IMR-90 (cell line): ENCODE measurements around the gene CUL9. TPM values are rescaled to one million over a fixed set of nuclear protein-coding genes. Genes with fewer than 3 reads are reported as not detected.

Source experiments
- ATAC-seq: fragments of 200-7000 bp; cut with Tn5 transposase; 2 replicates; pipeline ENCODE4 v1.9.1; 2020; ENCODE audit warnings: low read depth, mild to moderate bottlenecking, moderate library complexity
- BruUV-seq: library from RNA; stranded (reverse); fragments of 400-500 nt; replicated peaks from 2 replicates; lab custom pipeline; 2021; lab: Mats Ljungman, UMichigan
- CTCF ChIA-PET: fragments of 300-600 bp; formaldehyde crosslinking; extraction: SDS; loops from one replicate; lab custom pipeline; 2021; ENCODE audit warnings: antibody characterized with exemption; lab: Yijun Ruan, JAX
- POLR2A ChIA-PET: fragments of 300-600 bp; sonication (Branson Sonifier 250); formaldehyde crosslinking; loops from one replicate; lab custom pipeline; 2022; ENCODE audit warnings: antibody characterized with exemption; ENCODE audit not compliant: unreplicated experiment; lab: Charles Lee
- DNase-seq: peaks from one replicate; pipeline ENCODE4 v3.0.0; 2013
- H2AFZ ChIP-seq: replicated peaks from 2 replicates; pipeline ENCODE3; 2013; ENCODE audit warnings: low read length, mild to moderate bottlenecking; ENCODE audit not compliant: poor library complexity
- H2AK5ac ChIP-seq: 2 replicates; pipeline ENCODE4 v1.6.1; 2013; ENCODE audit warnings: low read depth, low read length, inconsistent platforms
- H2AK9ac ChIP-seq: replicated peaks from 2 replicates; pipeline ENCODE3; 2013; ENCODE audit warnings: mild to moderate bottlenecking, low read depth, low read length, moderate library complexity; ENCODE audit not compliant: poor library complexity
- H2BK120ac ChIP-seq: 2 replicates; pipeline ENCODE4 v1.6.1; 2013; ENCODE audit warnings: low read depth, low read length, inconsistent platforms
- H2BK15ac ChIP-seq: 3 replicates; pipeline ENCODE4 v1.6.1; 2013; ENCODE audit warnings: low read depth, low read length, inconsistent platforms
- H2BK20ac ChIP-seq: 2 replicates; pipeline ENCODE4 v1.6.1; 2013; ENCODE audit warnings: low read depth, mild to moderate bottlenecking, inconsistent platforms, low read length, moderate library complexity
- H2BK5ac ChIP-seq: 2 replicates; pipeline ENCODE4 v1.6.1; 2013; ENCODE audit warnings: mild to moderate bottlenecking, low read depth, low read length, inconsistent platforms; ENCODE audit not compliant: poor library complexity, severe bottlenecking
- H3K14ac ChIP-seq: replicated peaks from 2 replicates; pipeline ENCODE4 v1.6.1; 2013; ENCODE audit warnings: low read depth, low read length, inconsistent platforms
- H3K18ac ChIP-seq: 2 replicates; pipeline ENCODE4 v1.6.1; 2013; ENCODE audit warnings: low read depth, low read length, control low read depth
- H3K23ac ChIP-seq: 2 replicates; pipeline ENCODE4 v1.6.1; 2013; ENCODE audit warnings: low read depth, low read length, inconsistent platforms
- H3K27ac ChIP-seq: 2 replicates; pipeline ENCODE4 v1.5.1; 2013; ENCODE audit warnings: mild to moderate bottlenecking, control low read depth, low read length; ENCODE audit not compliant: insufficient read depth
- H3K27me3 ChIP-seq: 2 replicates; pipeline ENCODE4 v1.6.1; 2013; ENCODE audit warnings: low read length; ENCODE audit not compliant: control insufficient read depth, insufficient read depth
- H3K36me3 ChIP-seq: 2 replicates; pipeline ENCODE4 v1.6.1; 2013; ENCODE audit warnings: low read length, mixed read lengths; ENCODE audit not compliant: control insufficient read depth, insufficient read depth
- H3K4ac ChIP-seq: 2 replicates; pipeline ENCODE4 v1.6.1; 2013; ENCODE audit warnings: low read depth, low read length, inconsistent platforms
- H3K4me1 ChIP-seq: 2 replicates; pipeline ENCODE4 v1.6.1; 2013; ENCODE audit warnings: low read length, mixed read lengths; ENCODE audit not compliant: control insufficient read depth, insufficient read depth
- H3K4me2 ChIP-seq: 2 replicates; pipeline ENCODE4 v1.6.1; 2013; ENCODE audit warnings: low read depth, mild to moderate bottlenecking, control low read depth, low read length, moderate library complexity
- H3K4me3 ChIP-seq: 2 replicates; pipeline ENCODE4 v1.5.1; 2013; ENCODE audit warnings: low read depth, mild to moderate bottlenecking, control low read depth, low read length, moderate library complexity; ENCODE audit not compliant: insufficient read depth
- H3K56ac ChIP-seq: 2 replicates; pipeline ENCODE4 v1.6.1; 2013; ENCODE audit warnings: low read length, inconsistent platforms; ENCODE audit not compliant: insufficient read depth; ENCODE audit errors: extremely low read depth
- H3K79me1 ChIP-seq, 2 experiments: 2 replicates each; pipeline ENCODE4 v1.6.1; 2013; ENCODE audit warnings: low read length in 2 of 2, inconsistent platforms in 1 of 2, low read depth in 1 of 2
- H3K9ac ChIP-seq: 2 replicates; pipeline ENCODE4 v1.6.1; 2013; ENCODE audit warnings: low read depth, low read length, control low read depth
- H3K9me1 ChIP-seq: 2 replicates; pipeline ENCODE4 v1.6.1; 2013; ENCODE audit warnings: low read length, inconsistent platforms; ENCODE audit not compliant: insufficient read depth
- H3K9me3 ChIP-seq: 2 replicates; pipeline ENCODE4 v1.6.1; 2013; ENCODE audit warnings: low read length; ENCODE audit not compliant: control insufficient read depth, insufficient read depth
- H4K20me1 ChIP-seq: 2 replicates; pipeline ENCODE4 v1.6.1; 2013; ENCODE audit warnings: low read length, inconsistent platforms; ENCODE audit not compliant: insufficient read depth
- H4K5ac ChIP-seq: 2 replicates; pipeline ENCODE4 v1.6.1; 2013; ENCODE audit warnings: mild to moderate bottlenecking, low read depth, low read length, control low read depth
- H4K8ac ChIP-seq, 2 experiments: 2 replicates each; pipeline ENCODE4 v1.6.1; 2013; ENCODE audit warnings: low read depth in 2 of 2, low read length in 2 of 2, control low read depth in 1 of 2, inconsistent platforms in 1 of 2
- H4K91ac ChIP-seq: 2 replicates; pipeline ENCODE4 v1.6.1; 2013; ENCODE audit warnings: low read depth, low read length, inconsistent platforms; ENCODE audit not compliant: insufficient read depth
- BHLHE40 ChIP-seq: fragments of 150-350 bp; IDR thresholded peaks from 2 replicates; pipeline ENCODE4 v1.6.1; 2016; ENCODE audit warnings: mild to moderate bottlenecking, low read depth, low read length
- CEBPB ChIP-seq: IDR thresholded peaks from 2 replicates; pipeline ENCODE4 v1.6.1; 2012; ENCODE audit warnings: low read depth, low read length, improper control_type of control experiment
- CHD1 ChIP-seq: IDR thresholded peaks from 2 replicates; pipeline ENCODE4 v1.6.1; 2012; ENCODE audit warnings: low read depth, low read length, improper control_type of control experiment
- CTCF ChIP-seq: conservative IDR thresholded peaks from 2 replicates; pipeline ENCODE4 v1.5.1; 2012; ENCODE audit warnings: mild to moderate bottlenecking, low read depth, low read length, improper control_type of control experiment
- ELK1 ChIP-seq: fragments of 150-350 bp; IDR thresholded peaks from 2 replicates; pipeline ENCODE4 v1.6.1; 2016; ENCODE audit warnings: low read depth, mild to moderate bottlenecking, low read length, moderate library complexity, borderline replicate concordance
- FOS ChIP-seq: fragments of 150-350 bp; IDR thresholded peaks from 2 replicates; pipeline ENCODE4 v1.6.1; 2016; ENCODE audit warnings: low read depth, low read length
- MAFK ChIP-seq: IDR thresholded peaks from 2 replicates; pipeline ENCODE4 v1.6.1; 2012; ENCODE audit warnings: low read depth, low read length, improper control_type of control experiment
- MAZ ChIP-seq: IDR thresholded peaks from 2 replicates; pipeline ENCODE4 v1.6.1; 2012; ENCODE audit warnings: low read depth, mild to moderate bottlenecking, low read length, improper control_type of control experiment, moderate library complexity, borderline replicate concordance
- MXI1 ChIP-seq: IDR thresholded peaks from 2 replicates; pipeline ENCODE4 v1.6.1; 2012; ENCODE audit warnings: low read depth, mild to moderate bottlenecking, low read length, moderate library complexity, borderline replicate concordance
- NFE2L2 ChIP-seq: fragments of 150-350 bp; IDR thresholded peaks from 2 replicates; pipeline ENCODE4 v1.6.1; 2016; ENCODE audit warnings: low read depth, mild to moderate bottlenecking, low read length
- SMC3 ChIP-seq: fragments of 150-350 bp; IDR thresholded peaks from 2 replicates; pipeline ENCODE4 v1.6.1; 2016; ENCODE audit warnings: low read depth, mild to moderate bottlenecking, antibody characterized with exemption, low read length, moderate library complexity
- USF2 ChIP-seq: fragments of 150-350 bp; IDR thresholded peaks from 2 replicates; pipeline ENCODE4 v1.6.1; 2017; ENCODE audit warnings: mild to moderate bottlenecking, antibody characterized with exemption, low read length, low read depth
- WGBS, 2 experiments: methylation state at CpG; one replicate each; pipeline versions ENCODE4 v1.1.5 to v1.1.7; 2013; ENCODE audit warnings: missing lambda C conversion rate in 2 of 2; ENCODE audit not compliant: insufficient read length in 1 of 2; ENCODE audit errors: extremely low coverage in 2 of 2; 5-methylcytosine and 5-hydroxymethylcytosine counted together
- dilution Hi-C: fragments of 300-500 bp; cut with HindIII; formaldehyde crosslinking; loops from one replicate; pipeline ENCODE4 v1.14.3; 2018; ENCODE audit warnings: low sequenced_read_pairs; ENCODE audit not compliant: unreplicated experiment
- in situ Hi-C: fragments of 300-500 bp; cut with MboI; formaldehyde crosslinking; loops from 3 replicates; pipeline ENCODE4 v1.14.3; 2019; ENCODE audit warnings: low sequenced_read_pairs, inconsistent platforms, mixed read lengths
- intact Hi-C: fragments of 100-400 bp; cut with micrococcal nuclease; formaldehyde crosslinking; loops from 2 replicates; pipeline ENCODE4 v1.10.0; 2022
- polyA plus RNA-seq, 3 experiments: library from polyadenylated mRNA; depleted of rRNA; stranded (reverse); fragments of >200 nt; gene quantifications; 2 replicates each; pipeline ENCODE4 v1.2.3, GENCODE V29; 2012; ENCODE audit warnings: low replicate concordance in 1 of 3
- total RNA-seq: library from RNA; depleted of rRNA; stranded (reverse); fragments of >200 nt; gene quantifications from 2 replicates; pipeline ENCODE4 v1.2.3, GENCODE V29; 2012

CUL9 gene
- total and polyA plus RNA-seq, 2 of the 4 experiments (the other 2 are of a cell fraction) = 7.7 to 19.5 TPM

GRCh38 chr6:43247114-43247999, 65.4 kb downstream of the CUL9 start (continued):
- no peak for TF ChIP-seq MAFK

GRCh38 chr6:43248101-43248500, 66.1 kb downstream of the CUL9 start:
- Histone ChIP-seq H4K91ac (no peak overlapping the region), H3K4me1 (no peaks in the 10 kb centered on the region; the same call in 1 of the 2 replicates), H4K20me1 (no peaks in the 10 kb centered on the region), H3K4me3 (no peak overlapping the region), H2AK9ac (no peak overlapping the region), H2BK5ac (no peak overlapping the region), H4K8ac (no peak overlapping the region), H3K36me3 (no peaks in the 10 kb centered on the region), H2AK5ac (no peak overlapping the region), H3K9me1 (0 out of 2 replicates have a peak, but pooled peaks cover 4% of the 10 kb centered on the region), H3K4ac (no peak overlapping the region), H3K56ac (no peak overlapping the region), H3K4me2 (no peak overlapping the region), H3K18ac (no peak overlapping the region), H2BK20ac (no peak overlapping the region), H2BK15ac (no peak overlapping the region), H3K23ac (no peak overlapping the region), H2AFZ (no peak overlapping the region), H3K27ac (no peak overlapping the region), H3K27me3 (peaks cover 79% of the 10 kb centered on the region), H3K79me1 (no peaks in the 10 kb centered on the region), H3K9me3 (no peaks in the 10 kb centered on the region), H3K14ac (no peak overlapping the region), H2BK120ac (no peak overlapping the region), H3K9ac (no peak overlapping the region), H4K5ac (no peak overlapping the region)
- no CpG with 5 or more reads among the region's 3 CpGs for WGBS, 2 experiments
- intact Hi-C loops = no loop called here
- in situ Hi-C loops = no loop called here
- ATAC-seq (no peak), DNase-seq (no peak)
- BruUV-seq = no TSS peak
- dilution Hi-C loops = no loop called here
- CTCF ChIA-PET = no interaction called here
- POLR2A ChIA-PET = no interaction called here
- TF ChIP-seq CTCF (no peak), NFE2L2 (no peak), FOS (no peak), MAFK (no peak), MXI1 (no peak), SMC3 (no peak), USF2 (no peak), BHLHE40 (no peak), CEBPB (no peak), ELK1 (no peak), CHD1 (no peak), MAZ (no peak)
